Gastroesophageal sphincter (tissue), 4 donors: ENCODE results near the gene ENPP7. TPM values are rescaled to one million over a fixed set of nuclear protein-coding genes. Genes with fewer than 3 reads are reported as not detected.

ENCODE experiments used
- ATAC-seq: fragments of 150-250 bp; one replicate; pipeline ENCODE4 v1.9.1; 2016; ENCODE audit warnings: mild to moderate bottlenecking, moderate library complexity
- H3K27ac ChIP-seq, 4 donors: fragments of 200-600 bp; sonication (generic) in 3 of 4; 1 replicate in 3 of 4; 2 replicates in 1 of 4; pipeline ENCODE4 v1.5.1; 2016 to 2019
- H3K27me3 ChIP-seq: fragments of 200-600 bp; sonication (generic); one replicate; pipeline ENCODE4 v1.5.1; 2019
- H3K36me3 ChIP-seq, 2 donors: fragments of 200-600 bp; sonication (generic); one replicate each; pipeline ENCODE4 v1.5.1; 2019; ENCODE audit warnings: control low read depth in 1 of 2
- H3K4me1 ChIP-seq, 3 donors: fragments of 200-600 bp; sonication (generic); 1 replicate in 2 of 3; 2 replicates in 1 of 3; pipeline ENCODE4 v1.5.1; 2016 to 2019; ENCODE audit warnings: control low read depth in 2 of 3
- H3K4me3 ChIP-seq, 2 donors: fragments of 200-600 bp; sonication (generic); one replicate each; pipeline ENCODE4 v1.5.1; 2019; ENCODE audit warnings: mild to moderate bottlenecking in 1 of 2, moderate library complexity in 1 of 2
- H3K9me3 ChIP-seq, 3 donors: fragments of 200-600 bp; sonication (generic); one replicate each; pipeline ENCODE4 v1.5.1; 2017 to 2019; ENCODE audit warnings: control low read depth in 2 of 3
- EP300 ChIP-seq: sonication (generic); formaldehyde crosslinking; IDR thresholded peaks from one replicate; pipeline ENCODE4 v1.6.1; 2017; ENCODE audit warnings: antibody characterized with exemption, mild to moderate bottlenecking
- POLR2A ChIP-seq, 2 donors: fragments of 450-650 bp; IDR thresholded peaks; one replicate each; pipeline ENCODE4 v1.6.1; 2017; ENCODE audit warnings: antibody characterized with exemption in 2 of 2, mild to moderate bottlenecking in 2 of 2, moderate library complexity in 1 of 2
- POLR2AphosphoS5 ChIP-seq: sonication (generic); formaldehyde crosslinking; IDR thresholded peaks from one replicate; pipeline ENCODE4 v1.6.1; 2017; ENCODE audit warnings: antibody characterized with exemption
- WGBS, 2 donors: methylation state at CpG; one replicate each; pipeline ENCODE4 v1.1.5; 2018; ENCODE audit warnings: low coverage in 1 of 2; 5-methylcytosine and 5-hydroxymethylcytosine counted together
- total RNA-seq, 4 donors: library from RNA; depleted of rRNA; stranded (reverse); fragments of >200 nt; gene quantifications; one replicate each; pipeline ENCODE4 v1.1.0, GENCODE V29; 2016
- TF ChIP-seq, protein P1 (sequence below), 4 experiments: fragments of 200-600 bp in 2 of 4; fragments of 450-650 bp in 2 of 4; sonication (generic) in 1 of 4; IDR thresholded peaks; one replicate each; pipeline ENCODE4 v1.5.1; 2017 to 2019; ENCODE audit warnings: antibody characterized with exemption in 4 of 4, mild to moderate bottlenecking in 2 of 4, moderate library complexity in 2 of 4

Gene ENPP7
- total RNA-seq, 4 donors from 2014 or later: 0.27 TPM; not detected in 3

DNA sequence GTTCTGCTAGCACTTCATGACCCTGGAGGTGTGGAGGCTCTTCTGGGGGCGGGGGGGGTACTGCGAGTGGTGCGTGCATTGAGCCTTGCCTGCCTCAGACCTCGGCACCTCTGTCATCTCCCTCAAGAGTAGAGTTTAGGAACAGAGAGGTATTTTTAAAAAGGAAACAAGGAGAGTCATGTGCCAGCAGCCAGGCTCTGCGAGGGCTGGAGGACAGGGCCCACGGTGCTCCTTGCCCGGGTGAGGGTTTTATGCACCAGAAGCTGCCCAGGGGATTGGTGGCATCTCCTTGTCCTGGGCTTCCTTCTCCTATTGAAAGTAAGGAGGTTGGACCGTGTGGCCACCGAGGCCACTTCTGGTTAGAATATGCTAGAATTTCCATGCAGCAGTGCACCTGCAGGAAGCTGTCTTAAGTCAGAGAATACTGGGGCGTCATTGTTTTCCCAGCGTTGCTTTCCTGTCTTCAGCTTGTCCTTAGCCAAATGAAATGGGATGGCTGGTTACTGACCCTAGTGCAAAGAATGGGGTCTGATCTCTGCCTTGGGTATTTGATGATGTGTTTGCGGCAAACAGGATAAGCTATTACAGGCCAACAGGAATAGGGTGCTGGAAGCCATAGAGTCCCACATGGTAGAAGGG is 50.4 kb downstream of the ENPP7 start:
- peaks cover 0 to 23% (median 3%) of the 10 kb centered on the region in 3 donors for H3K4me1 ChIP-seq
- no peak for TF ChIP-seq EP300
- TF ChIP-seq, protein P1, sequence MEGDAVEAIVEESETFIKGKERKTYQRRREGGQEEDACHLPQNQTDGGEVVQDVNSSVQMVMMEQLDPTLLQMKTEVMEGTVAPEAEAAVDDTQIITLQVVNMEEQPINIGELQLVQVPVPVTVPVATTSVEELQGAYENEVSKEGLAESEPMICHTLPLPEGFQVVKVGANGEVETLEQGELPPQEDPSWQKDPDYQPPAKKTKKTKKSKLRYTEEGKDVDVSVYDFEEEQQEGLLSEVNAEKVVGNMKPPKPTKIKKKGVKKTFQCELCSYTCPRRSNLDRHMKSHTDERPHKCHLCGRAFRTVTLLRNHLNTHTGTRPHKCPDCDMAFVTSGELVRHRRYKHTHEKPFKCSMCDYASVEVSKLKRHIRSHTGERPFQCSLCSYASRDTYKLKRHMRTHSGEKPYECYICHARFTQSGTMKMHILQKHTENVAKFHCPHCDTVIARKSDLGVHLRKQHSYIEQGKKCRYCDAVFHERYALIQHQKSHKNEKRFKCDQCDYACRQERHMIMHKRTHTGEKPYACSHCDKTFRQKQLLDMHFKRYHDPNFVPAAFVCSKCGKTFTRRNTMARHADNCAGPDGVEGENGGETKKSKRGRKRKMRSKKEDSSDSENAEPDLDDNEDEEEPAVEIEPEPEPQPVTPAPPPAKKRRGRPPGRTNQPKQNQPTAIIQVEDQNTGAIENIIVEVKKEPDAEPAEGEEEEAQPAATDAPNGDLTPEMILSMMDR (IDR thresholded peaks at IDR 0.05): no peak
- no peak for TF ChIP-seq POLR2AphosphoS5
- no peak for TF ChIP-seq POLR2A (IDR thresholded peaks at IDR 0.05)
- no peak for ATAC-seq
- no peak overlapping the region for H3K27ac ChIP-seq
- WGBS, 2 donors: 50 to 92% methylated on average over 2 of the region's 12 CpGs
- peaks cover 0 to 11% of the 10 kb centered on the region in 2 donors for H3K36me3 ChIP-seq
- no peaks in the 10 kb centered on the region for H3K9me3 ChIP-seq
- H3K4me3 ChIP-seq: no peak overlapping the region
- peaks cover 96% of the 10 kb centered on the region for H3K27me3 ChIP-seq

DNA sequence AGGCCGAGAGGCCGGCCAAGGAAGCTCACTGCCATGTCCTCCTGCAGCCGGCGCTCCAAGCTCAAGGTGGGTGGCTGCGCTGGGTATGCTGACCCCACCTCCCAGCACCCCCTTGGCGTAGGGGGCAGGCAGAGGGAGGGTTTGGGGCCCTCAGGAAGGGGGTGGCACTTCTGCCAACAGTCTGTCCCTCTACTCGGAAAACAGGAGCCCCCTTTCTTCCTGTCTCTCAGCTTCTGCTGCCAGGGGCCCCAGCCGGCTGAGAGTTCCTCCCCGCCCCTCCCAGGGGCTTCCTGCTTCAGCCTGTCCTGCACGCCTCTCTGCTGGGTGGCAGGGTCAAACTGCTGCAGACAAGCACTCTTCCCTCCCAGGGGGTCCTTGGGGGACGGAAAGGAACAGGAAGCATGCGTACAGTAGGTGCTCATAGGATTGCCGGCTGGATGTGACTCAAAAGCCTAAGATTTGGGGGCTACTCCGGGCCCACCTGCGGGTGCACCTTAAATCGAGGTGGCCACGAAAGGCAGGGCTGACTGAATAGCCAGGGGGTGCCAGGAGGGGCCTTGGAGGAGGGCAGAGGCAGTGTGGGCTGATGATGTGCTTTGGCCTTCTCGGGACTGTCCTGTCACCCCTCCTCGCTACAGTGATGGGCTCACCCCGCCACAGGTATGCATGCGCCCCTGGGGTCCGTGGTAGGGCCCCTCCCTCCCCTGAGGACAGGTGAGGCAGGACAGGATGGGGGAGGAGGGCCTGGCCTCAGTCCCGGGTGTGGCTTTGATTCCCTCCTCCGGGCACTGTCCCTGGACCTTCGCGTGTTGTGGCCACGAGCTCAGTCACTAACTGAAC is 51.2 kb downstream of the ENPP7 start:
- H3K4me1 ChIP-seq: peaks cover 0 to 20% (median 3%) of the 10 kb centered on the region in 3 donors
- no peak for ATAC-seq
- peaks cover 96% of the 10 kb centered on the region for H3K27me3 ChIP-seq
- H3K36me3 ChIP-seq: peaks cover 0 to 11% of the 10 kb centered on the region in 2 donors
- no peak for TF ChIP-seq POLR2AphosphoS5
- no peak for TF ChIP-seq POLR2A (IDR thresholded peaks at IDR 0.05)
- TF ChIP-seq EP300: no peak
- TF ChIP-seq, protein P1 (IDR thresholded peaks at IDR 0.05): no peak
- H3K4me3 ChIP-seq: no peak overlapping the region
- WGBS, 2 donors: 40 to 86% methylated on average over 1 to 5 of the region's 27 CpGs
- H3K27ac ChIP-seq: no peak overlapping the region
- H3K9me3 ChIP-seq: no peaks in the 10 kb centered on the region

DNA sequence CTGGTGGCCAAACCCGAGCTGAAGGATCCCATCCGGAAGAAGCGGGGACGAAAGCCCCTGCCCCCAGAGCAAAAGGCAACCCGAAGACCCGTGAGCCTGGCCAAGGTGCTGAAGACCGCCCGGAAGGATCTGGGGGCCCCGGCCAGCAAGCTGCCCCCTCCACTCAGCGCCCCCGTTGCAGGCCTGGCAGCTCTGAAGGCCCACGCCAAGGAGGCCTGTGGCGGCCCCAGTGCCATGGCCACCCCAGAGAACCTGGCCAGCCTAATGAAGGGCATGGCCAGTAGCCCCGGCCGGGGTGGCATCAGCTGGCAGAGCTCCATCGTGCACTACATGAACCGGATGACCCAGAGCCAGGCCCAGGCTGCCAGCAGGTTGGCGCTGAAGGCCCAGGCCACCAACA is 53.1 kb downstream of the ENPP7 start:
- TF ChIP-seq EP300: no peak
- TF ChIP-seq POLR2AphosphoS5: no peak
- TF ChIP-seq, protein P1 (IDR thresholded peaks at IDR 0.05): no peak
- no peak for TF ChIP-seq POLR2A (IDR thresholded peaks at IDR 0.05)
- H3K4me3 ChIP-seq: no peak overlapping the region
- no peak for ATAC-seq
- peaks cover 0 to 3% (median 0%) of the 10 kb centered on the region in 3 donors for H3K4me1 ChIP-seq
- H3K27ac ChIP-seq: no peak overlapping the region
- H3K36me3 ChIP-seq: peaks cover 0 to 11% of the 10 kb centered on the region in 2 donors
- peaks cover 99% of the 10 kb centered on the region for H3K27me3 ChIP-seq
- no peaks in the 10 kb centered on the region for H3K9me3 ChIP-seq
- no CpG with 5 or more reads among the region's 18 CpGs for WGBS, 2 donors

DNA sequence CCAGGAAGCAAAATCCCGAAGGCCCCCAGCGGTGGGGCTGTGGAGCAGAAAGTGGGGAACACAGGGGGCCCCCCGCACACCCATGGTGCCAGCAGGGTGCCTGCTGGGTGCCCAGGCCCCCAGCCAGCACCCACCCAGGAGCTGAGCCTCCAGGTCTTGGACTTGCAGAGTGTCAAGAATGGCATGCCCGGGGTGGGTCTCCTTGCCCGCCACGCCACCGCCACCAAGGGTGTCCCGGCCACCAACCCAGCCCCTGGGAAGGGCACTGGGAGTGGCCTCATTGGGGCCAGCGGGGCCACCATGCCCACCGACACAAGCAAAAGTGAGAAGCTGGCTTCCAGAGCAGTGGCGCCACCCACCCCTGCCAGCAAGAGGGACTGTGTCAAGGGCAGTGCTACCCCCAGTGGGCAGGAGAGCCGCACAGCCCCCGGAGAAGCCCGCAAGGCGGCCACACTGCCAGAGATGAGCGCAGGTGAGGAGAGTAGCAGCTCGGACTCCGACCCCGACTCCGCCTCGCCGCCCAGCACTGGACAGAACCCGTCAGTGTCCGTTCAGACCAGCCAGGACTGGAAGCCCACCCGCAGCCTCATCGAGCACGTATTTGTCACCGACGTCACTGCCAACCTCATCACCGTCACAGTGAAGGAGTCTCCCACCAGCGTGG is 53.7 kb downstream of the ENPP7 start:
- Histone ChIP-seq H3K4me3 (no peak overlapping the region), H3K9me3 (no peaks in the 10 kb centered on the region), H3K27me3 (peaks cover 99% of the 10 kb centered on the region), H3K36me3 (peaks cover 0 to 11% of the 10 kb centered on the region in 2 donors), H3K27ac (no peak overlapping the region), H3K4me1 (peaks cover 0 to 3% (median 1%) of the 10 kb centered on the region in 3 donors)
- WGBS, 2 donors: 93% methylated on average over 8 of the region's 31 CpGs; no CpG with 5 or more reads in 1 of the 2 donors
- TF ChIP-seq, protein P1 (IDR thresholded peaks at IDR 0.05): no peak
- TF ChIP-seq EP300 (no peak), POLR2A (IDR thresholded peaks at IDR 0.05) (no peak), POLR2AphosphoS5 (no peak)
- ATAC-seq: no peak
